Mesenchymal stem cell (in vitro differentiated cells and primary cell): Measurements from ENCODE around the gene ZNF358.

ENCODE experiments used
- DNase-seq: peaks from one replicate; pipeline ENCODE4 v3.0.0-alpha.2; 2013
- H2AFZ ChIP-seq: one replicate; pipeline ENCODE4 v1.6.1; 2013; ENCODE audit warnings: low read depth, mild to moderate bottlenecking, control low read depth, inconsistent platforms, low read length, moderate library complexity
- H2AK5ac ChIP-seq: 2 replicates; pipeline ENCODE4 v1.6.1; 2013; ENCODE audit warnings: low read length, moderate library complexity, mild to moderate bottlenecking, inconsistent platforms; ENCODE audit not compliant: severe bottlenecking
- H2BK120ac ChIP-seq: one replicate; pipeline ENCODE4 v1.6.1; 2013; ENCODE audit warnings: low read depth, mild to moderate bottlenecking, inconsistent platforms, low read length, moderate library complexity
- H2BK12ac ChIP-seq, 2 experiments: one replicate each; pipeline ENCODE4 v1.6.1; 2013; ENCODE audit warnings: inconsistent platforms in 2 of 2, low read length in 2 of 2, mild to moderate bottlenecking in 2 of 2, moderate library complexity in 2 of 2, control low read depth in 1 of 2
- H2BK15ac ChIP-seq: one replicate; pipeline ENCODE4 v1.6.1; 2013; ENCODE audit warnings: mild to moderate bottlenecking, low read depth, inconsistent platforms; ENCODE audit not compliant: poor library complexity, severe bottlenecking
- H2BK5ac ChIP-seq: 2 replicates; pipeline ENCODE4 v1.6.1; 2013; ENCODE audit warnings: low read depth, mild to moderate bottlenecking, low read length, control low read depth, inconsistent platforms; ENCODE audit not compliant: poor library complexity, severe bottlenecking
- H3K14ac ChIP-seq, 2 experiments: one replicate each; pipeline ENCODE4 v1.6.1; 2013; ENCODE audit warnings: inconsistent platforms in 2 of 2, low read length in 2 of 2, control low read depth in 1 of 2, mild to moderate bottlenecking in 1 of 2, moderate library complexity in 1 of 2
- H3K18ac ChIP-seq, 2 experiments: one replicate each; pipeline ENCODE4 v1.6.1; 2013; ENCODE audit warnings: inconsistent platforms in 2 of 2, low read length in 2 of 2, control low read depth in 1 of 2, low read depth in 1 of 2, mild to moderate bottlenecking in 1 of 2
- H3K23ac ChIP-seq, 2 experiments: one replicate each; pipeline ENCODE4 v1.6.1; 2013; ENCODE audit warnings: inconsistent platforms in 2 of 2, low read length in 2 of 2, mild to moderate bottlenecking in 2 of 2, moderate library complexity in 2 of 2, control low read depth in 1 of 2
- H3K27ac ChIP-seq: 2 replicates; pipeline ENCODE4 v1.5.1; 2013; ENCODE audit warnings: mild to moderate bottlenecking, moderate library complexity, low read length, control low read depth, inconsistent platforms; ENCODE audit not compliant: poor library complexity, severe bottlenecking
- H3K27me3 ChIP-seq, 2 experiments: 2 replicates each; pipeline versions ENCODE4 v1.6.1 to v1.7.0; 2013; ENCODE audit warnings: low read length in 2 of 2, mild to moderate bottlenecking in 2 of 2, moderate library complexity in 2 of 2, control low read depth in 1 of 2, inconsistent platforms in 1 of 2; ENCODE audit not compliant: control insufficient read depth in 1 of 2, insufficient read depth in 1 of 2
- H3K36me3 ChIP-seq, 2 experiments: 2 replicates each; pipeline versions ENCODE4 v1.6.1 to v1.7.0; 2013; ENCODE audit warnings: low read length in 2 of 2, control low read depth in 1 of 2, inconsistent platforms in 1 of 2, low read depth in 1 of 2, mild to moderate bottlenecking in 1 of 2; ENCODE audit not compliant: insufficient read depth in 2 of 2, control insufficient read depth in 1 of 2
- H3K4ac ChIP-seq, 2 experiments: one replicate each; pipeline ENCODE4 v1.6.1; 2013; ENCODE audit warnings: inconsistent platforms in 2 of 2, low read length in 2 of 2, mild to moderate bottlenecking in 2 of 2, moderate library complexity in 2 of 2, control low read depth in 1 of 2, low read depth in 1 of 2
- H3K4me1 ChIP-seq: 2 replicates; pipeline ENCODE4 v1.6.1; 2013; ENCODE audit warnings: low read depth, low read length, control low read depth; ENCODE audit not compliant: control insufficient read depth, insufficient read depth
- H3K4me2 ChIP-seq: 2 replicates; pipeline ENCODE4 v1.6.1; 2013; ENCODE audit warnings: low read length, mild to moderate bottlenecking, inconsistent platforms; ENCODE audit not compliant: poor library complexity, severe bottlenecking
- H3K4me3 ChIP-seq, 2 experiments: 2 replicates each; pipeline versions ENCODE4 v1.5.1 to v1.7.0; 2013; ENCODE audit warnings: low read length in 2 of 2, mild to moderate bottlenecking in 2 of 2, control low read depth in 1 of 2, low read depth in 1 of 2; ENCODE audit not compliant: insufficient read depth in 1 of 2
- H3K79me1 ChIP-seq: replicated peaks from 2 replicates; pipeline ENCODE4 v1.6.1; 2013; ENCODE audit warnings: mild to moderate bottlenecking, control low read depth, low read length, inconsistent platforms; ENCODE audit not compliant: poor library complexity, severe bottlenecking
- H3K9ac ChIP-seq: 2 replicates; pipeline ENCODE4 v1.7.0; 2013; ENCODE audit warnings: mild to moderate bottlenecking, low read length, moderate library complexity
- H3K9me3 ChIP-seq: 2 replicates; pipeline ENCODE4 v1.7.0; 2013; ENCODE audit warnings: mild to moderate bottlenecking, low read length; ENCODE audit not compliant: control insufficient read depth
- H4K8ac ChIP-seq: one replicate; pipeline ENCODE4 v1.6.1; 2013; ENCODE audit warnings: inconsistent platforms, mild to moderate bottlenecking, low read length, moderate library complexity
- H4K91ac ChIP-seq: one replicate; pipeline ENCODE4 v1.6.1; 2013; ENCODE audit warnings: mild to moderate bottlenecking, low read length, inconsistent platforms
- WGBS: methylation state at CpG from one replicate; pipeline ENCODE4 v1.1.7; 2013; ENCODE audit warnings: mixed read lengths; 5-methylcytosine and 5-hydroxymethylcytosine counted together

Gene ZNF358

GRCh38 chr19:7470540-7471305 is 45.2 kb upstream of the ZNF358 start:
- Histone ChIP-seq H3K4ac (no peak overlapping the region), H3K18ac (no peak overlapping the region), H2AK5ac (no peak overlapping the region), H2BK120ac (no peak overlapping the region), H3K4me1 (peaks cover 2% of the 10 kb centered on the region), H2BK5ac (no peak overlapping the region), H3K9me3 (no peaks in the 10 kb centered on the region), H2AFZ (no peak overlapping the region), H3K27me3 (no peaks in the 10 kb centered on the region), H3K27ac (no peak overlapping the region), H3K4me3 (no peak overlapping the region), H3K4me2 (no peak overlapping the region), H4K8ac (no peak overlapping the region), H3K79me1 (peaks cover 17% of the 10 kb centered on the region), H4K91ac (no peak overlapping the region), H2BK12ac (no peak overlapping the region), H3K36me3 (peaks cover 48 to 73% of the 10 kb centered on the region in 2 experiments), H3K23ac (no peak overlapping the region), H2BK15ac (no peak overlapping the region), H3K14ac (no peak overlapping the region), H3K9ac (no peak overlapping the region)
- WGBS: 95% methylated on average over 31 of the region's 31 CpGs
- no peak for DNase-seq

GRCh38 chr19:7471696-7472615 is 43.9 kb upstream of the ZNF358 start:
- Histone ChIP-seq H3K18ac (no peak overlapping the region), H3K4me1 (peaks cover 2% of the 10 kb centered on the region), H3K27me3 (no peaks in the 10 kb centered on the region), H2BK12ac (no peak overlapping the region), H2BK5ac (no peak overlapping the region), H3K4me3 (no peak overlapping the region), H2AFZ (no peak overlapping the region), H4K8ac (peak overlapping the region; percentile 53), H3K23ac (no peak overlapping the region), H4K91ac (no peak overlapping the region), H3K9ac (no peak overlapping the region), H3K4ac (no peak overlapping the region), H2AK5ac (no peak overlapping the region), H3K27ac (no peak overlapping the region), H3K79me1 (peaks cover 17% of the 10 kb centered on the region), H2BK15ac (no peak overlapping the region), H3K36me3 (peaks cover 48 to 76% of the 10 kb centered on the region in 2 experiments), H3K4me2 (no peak overlapping the region), H3K9me3 (no peaks in the 10 kb centered on the region), H2BK120ac (no peak overlapping the region), H3K14ac (no peak overlapping the region)
- 93% methylated on average over 41 of the region's 42 CpGs for WGBS
- no peak for DNase-seq

DNA sequence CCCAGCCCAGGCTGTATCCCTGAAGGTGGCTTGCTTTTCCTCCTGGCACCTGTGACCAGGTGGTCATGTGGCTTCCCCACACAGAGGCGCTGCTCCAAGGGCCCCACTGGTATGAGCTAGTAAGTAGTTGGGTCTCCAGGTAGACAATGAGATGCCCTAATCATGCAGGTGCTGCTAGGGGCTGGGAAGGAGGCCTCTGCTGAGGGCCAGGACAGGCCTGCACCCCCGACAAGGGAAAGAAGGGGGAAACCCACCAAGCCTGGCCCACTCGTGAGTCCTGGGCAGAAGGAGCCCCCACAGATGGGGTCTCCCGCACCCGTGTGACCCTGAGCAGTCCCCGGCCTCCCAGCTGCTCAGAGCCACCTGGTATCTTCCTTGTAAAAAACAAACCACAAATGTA is 40.2 kb upstream of the ZNF358 start:
- Histone ChIP-seq H3K18ac (no peak overlapping the region), H3K14ac (no peak overlapping the region), H2BK12ac (no peak overlapping the region), H3K79me1 (no peaks in the 10 kb centered on the region), H4K91ac (no peak overlapping the region), H3K4ac (no peak overlapping the region), H2BK5ac (no peak overlapping the region), H3K23ac (no peak overlapping the region), H3K27ac (no peak overlapping the region), H3K36me3 (peaks cover 17 to 50% of the 10 kb centered on the region in 2 experiments), H4K8ac (no peak overlapping the region), H3K4me3 (no peak overlapping the region), H3K4me2 (no peak overlapping the region), H2BK120ac (no peak overlapping the region), H3K9me3 (no peaks in the 10 kb centered on the region), H2AFZ (no peak overlapping the region), H3K4me1 (peaks cover 8% of the 10 kb centered on the region), H2BK15ac (no peak overlapping the region), H3K27me3 (no peaks in the 10 kb centered on the region), H2AK5ac (no peak overlapping the region), H3K9ac (no peak overlapping the region)
- WGBS: 97% methylated on average over 6 of the region's 6 CpGs
- DNase-seq: no peak

DNA sequence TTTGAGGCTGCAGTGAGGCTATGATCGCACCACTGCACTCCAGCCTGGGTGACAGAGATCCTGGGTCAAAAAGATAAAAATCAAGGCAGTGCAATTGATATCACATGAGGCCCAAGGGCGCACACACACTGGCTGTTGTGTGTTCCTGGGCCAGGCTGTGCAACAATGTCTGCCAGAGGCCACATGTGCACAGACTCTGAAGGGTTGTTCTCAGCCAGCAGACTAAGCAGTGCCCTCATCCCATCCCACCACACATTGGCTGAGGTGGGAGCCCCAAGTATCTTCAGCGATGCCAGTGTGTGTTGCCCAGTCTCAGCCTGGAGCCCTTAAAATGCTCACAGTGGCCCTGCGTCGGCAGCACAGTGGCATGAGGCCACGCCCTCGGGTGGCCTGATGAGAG is 39.7 kb upstream of the ZNF358 start:
- Histone ChIP-seq H4K91ac (no peak overlapping the region), H2BK12ac (no peak overlapping the region), H3K14ac (no peak overlapping the region), H2BK15ac (no peak overlapping the region), H3K4ac (no peak overlapping the region), H3K79me1 (no peaks in the 10 kb centered on the region), H3K4me3 (no peak overlapping the region), H3K18ac (no peak overlapping the region), H2AFZ (no peak overlapping the region), H3K4me1 (peaks cover 8% of the 10 kb centered on the region), H3K9ac (no peak overlapping the region), H4K8ac (no peak overlapping the region), H2BK5ac (no peak overlapping the region), H2BK120ac (no peak overlapping the region), H2AK5ac (no peak overlapping the region), H3K27ac (no peak overlapping the region), H3K9me3 (no peaks in the 10 kb centered on the region), H3K23ac (no peak overlapping the region), H3K36me3 (peaks cover 11 to 44% of the 10 kb centered on the region in 2 experiments), H3K27me3 (no peaks in the 10 kb centered on the region), H3K4me2 (no peak overlapping the region)
- WGBS: 97% methylated on average over 7 of the region's 7 CpGs
- DNase-seq: no peak
